Measurements from ENCODE around the gene ZNF135. TPM values are rescaled to one million over a fixed set of nuclear protein-coding genes. Genes with fewer than 3 reads are reported as not detected.

Gene ZNF135
- total RNA-seq, 6 experiments from 2014 or later = 0.07 to 0.09 TPM; not detected in 4

DNA sequence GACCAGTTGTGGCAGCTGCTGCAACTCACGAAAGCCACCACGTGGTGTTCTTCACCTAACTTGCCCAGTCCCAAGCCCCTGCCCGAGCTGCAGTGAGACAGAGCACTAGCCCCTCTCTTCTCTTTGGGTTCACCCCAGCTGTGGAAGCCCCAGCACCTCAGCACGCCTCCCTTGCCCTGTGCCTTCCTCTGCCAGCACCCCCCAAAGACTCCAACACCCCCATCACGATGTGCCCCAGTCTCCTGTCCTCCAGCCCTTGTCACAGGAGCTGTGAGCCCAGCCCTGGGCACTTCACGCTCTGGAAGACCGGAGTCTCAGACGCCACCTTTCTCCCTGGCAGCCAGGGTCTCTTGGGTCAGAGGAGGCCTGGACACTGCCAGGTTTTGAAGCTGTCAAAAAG lies 2.2 kb upstream of the ZNF135 start:
- H3K36me3 Mint-ChIP-seq (ENCODE audit: low read depth) = peaks cover 24% of the 10 kb centered on the region
- no peak for DNase-seq
- H3K4me3 Mint-ChIP-seq = no peak overlapping the region
- H3K27me3 Mint-ChIP-seq (ENCODE audit: insufficient read depth) = no peaks in the 10 kb centered on the region; the same call in 1 of the 2 replicates
- H3K27ac Mint-ChIP-seq = no peak overlapping the region
- TF ChIP-seq, protein P1, sequence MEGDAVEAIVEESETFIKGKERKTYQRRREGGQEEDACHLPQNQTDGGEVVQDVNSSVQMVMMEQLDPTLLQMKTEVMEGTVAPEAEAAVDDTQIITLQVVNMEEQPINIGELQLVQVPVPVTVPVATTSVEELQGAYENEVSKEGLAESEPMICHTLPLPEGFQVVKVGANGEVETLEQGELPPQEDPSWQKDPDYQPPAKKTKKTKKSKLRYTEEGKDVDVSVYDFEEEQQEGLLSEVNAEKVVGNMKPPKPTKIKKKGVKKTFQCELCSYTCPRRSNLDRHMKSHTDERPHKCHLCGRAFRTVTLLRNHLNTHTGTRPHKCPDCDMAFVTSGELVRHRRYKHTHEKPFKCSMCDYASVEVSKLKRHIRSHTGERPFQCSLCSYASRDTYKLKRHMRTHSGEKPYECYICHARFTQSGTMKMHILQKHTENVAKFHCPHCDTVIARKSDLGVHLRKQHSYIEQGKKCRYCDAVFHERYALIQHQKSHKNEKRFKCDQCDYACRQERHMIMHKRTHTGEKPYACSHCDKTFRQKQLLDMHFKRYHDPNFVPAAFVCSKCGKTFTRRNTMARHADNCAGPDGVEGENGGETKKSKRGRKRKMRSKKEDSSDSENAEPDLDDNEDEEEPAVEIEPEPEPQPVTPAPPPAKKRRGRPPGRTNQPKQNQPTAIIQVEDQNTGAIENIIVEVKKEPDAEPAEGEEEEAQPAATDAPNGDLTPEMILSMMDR (IDR thresholded peaks at IDR 0.05) = no peak
- H3K4me1 Mint-ChIP-seq (ENCODE audit: low read depth) = no peaks in the 10 kb centered on the region
- peaks cover 69% of the 10 kb centered on the region for H3K9me3 Mint-ChIP-seq

DNA sequence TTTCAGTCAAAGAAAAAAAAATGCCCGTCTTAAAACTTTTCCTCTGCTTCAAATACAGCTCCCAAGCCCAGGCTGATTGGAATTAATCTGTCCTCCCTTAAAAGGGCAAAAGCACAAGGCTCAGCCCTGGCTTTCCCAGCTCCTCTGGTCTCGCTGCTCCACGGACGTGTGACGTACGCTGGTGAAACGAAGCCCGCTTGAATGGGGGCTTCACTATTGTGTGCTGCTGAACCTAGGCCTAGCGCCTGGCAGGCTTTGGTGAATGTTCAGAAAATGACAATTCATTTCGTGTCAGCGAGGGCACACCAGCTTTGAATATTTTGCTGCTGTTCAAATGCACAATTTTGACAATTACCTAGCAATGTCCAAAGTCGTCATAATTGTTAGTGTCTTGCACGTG lies 615 bp upstream of the ZNF135 start:
- DNase-seq = no peak
- Mint-ChIP-seq H3K9me3 (peaks cover 68% of the 10 kb centered on the region), H3K36me3 (ENCODE audit: low read depth) (peaks cover 24% of the 10 kb centered on the region), H3K27ac (no peak overlapping the region), H3K27me3 (ENCODE audit: insufficient read depth) (no peaks in the 10 kb centered on the region; the same call in 1 of the 2 replicates), H3K4me3 (no peak overlapping the region), H3K4me1 (ENCODE audit: low read depth) (no peaks in the 10 kb centered on the region)
- TF ChIP-seq, protein P1 (IDR thresholded peaks at IDR 0.05) = no peak

DNA sequence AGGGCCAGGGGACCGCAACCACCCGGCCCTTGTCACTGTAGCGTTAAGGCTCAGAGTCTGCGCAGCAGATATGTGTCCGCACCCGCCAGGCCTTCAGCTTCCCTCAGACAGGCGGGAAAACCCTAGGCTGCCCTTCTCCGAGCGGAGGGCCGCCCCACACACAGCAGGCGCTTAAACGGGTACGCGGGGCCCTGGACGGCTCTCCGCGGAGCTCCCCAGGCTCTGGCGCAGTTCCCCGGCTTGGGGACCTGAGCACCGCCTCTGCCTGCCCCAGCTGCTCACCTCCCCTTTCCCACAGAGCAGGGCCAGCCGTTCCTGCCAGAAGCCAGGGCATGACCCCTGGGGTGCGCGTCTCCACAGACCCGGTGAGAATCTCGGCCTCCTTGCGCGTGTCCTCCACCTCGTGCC lies 593 bp downstream of the ZNF135 start:
- H3K27me3 Mint-ChIP-seq (ENCODE audit: insufficient read depth) = no peaks in the 10 kb centered on the region; the same call in none of the 2 replicates
- DNase-seq = no peak
- TF ChIP-seq, protein P1 (IDR thresholded peaks at IDR 0.05) = no peak
- H3K27ac Mint-ChIP-seq = no peak overlapping the region
- no peaks in the 10 kb centered on the region for H3K4me1 Mint-ChIP-seq (ENCODE audit: low read depth)
- H3K9me3 Mint-ChIP-seq = peaks cover 74% of the 10 kb centered on the region
- H3K4me3 Mint-ChIP-seq = no peak overlapping the region
- peaks cover 19% of the 10 kb centered on the region for H3K36me3 Mint-ChIP-seq (ENCODE audit: low read depth)

- Mint-ChIP-seq H3K4me1 (ENCODE audit: low read depth) (no peaks in the 10 kb centered on the region), H3K27me3 (ENCODE audit: insufficient read depth) (no peaks in the 10 kb centered on the region; the same call in none of the 2 replicates), H3K36me3 (ENCODE audit: low read depth) (peaks cover 16% of the 10 kb centered on the region), H3K4me3 (no peak overlapping the region), H3K27ac (no peak overlapping the region), H3K9me3 (peaks cover 74% of the 10 kb centered on the region)
- DNase-seq = no peak
- TF ChIP-seq, protein P1 (IDR thresholded peaks at IDR 0.05) = no peak
Measured at GRCh38 chr19:58060231-58060630, 1.1 kb downstream of the ZNF135 start.

GRCh38 chr19:58063712-58064111 lies 4.6 kb downstream of the ZNF135 start:
- Mint-ChIP-seq H3K4me1 (ENCODE audit: low read depth) (no peaks in the 10 kb centered on the region), H3K27ac (no peak overlapping the region), H3K36me3 (ENCODE audit: low read depth) (peaks cover 19% of the 10 kb centered on the region), H3K4me3 (no peak overlapping the region), H3K9me3 (peaks cover 81% of the 10 kb centered on the region), H3K27me3 (ENCODE audit: insufficient read depth) (no peaks in the 10 kb centered on the region; the same call in none of the 2 replicates)
- DNase-seq = no peak
- TF ChIP-seq, protein P1 (IDR thresholded peaks at IDR 0.05) = no peak
